Measurements from ENCODE around the gene C1orf53.

DNA sequence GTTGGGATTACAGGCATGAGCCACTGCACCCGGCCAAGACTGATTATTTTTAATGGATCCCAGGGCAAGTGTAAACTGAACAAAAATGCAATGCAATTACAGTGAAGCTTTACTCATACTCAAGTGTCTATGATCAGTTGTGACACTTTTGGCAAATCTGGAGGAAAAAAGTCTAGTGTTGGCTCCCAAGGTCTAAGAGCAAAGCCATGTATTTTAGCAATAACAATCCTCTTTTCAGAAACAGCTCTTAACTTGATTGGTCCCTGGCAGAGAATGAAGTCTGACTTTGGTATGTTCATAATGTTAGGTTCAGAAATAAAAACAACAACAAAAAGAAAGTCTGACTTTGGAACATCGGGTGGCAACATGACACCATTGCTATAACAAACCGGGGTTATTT is 40.2 kb upstream of the C1orf53 start:
- TF ChIP-seq, protein P1, sequence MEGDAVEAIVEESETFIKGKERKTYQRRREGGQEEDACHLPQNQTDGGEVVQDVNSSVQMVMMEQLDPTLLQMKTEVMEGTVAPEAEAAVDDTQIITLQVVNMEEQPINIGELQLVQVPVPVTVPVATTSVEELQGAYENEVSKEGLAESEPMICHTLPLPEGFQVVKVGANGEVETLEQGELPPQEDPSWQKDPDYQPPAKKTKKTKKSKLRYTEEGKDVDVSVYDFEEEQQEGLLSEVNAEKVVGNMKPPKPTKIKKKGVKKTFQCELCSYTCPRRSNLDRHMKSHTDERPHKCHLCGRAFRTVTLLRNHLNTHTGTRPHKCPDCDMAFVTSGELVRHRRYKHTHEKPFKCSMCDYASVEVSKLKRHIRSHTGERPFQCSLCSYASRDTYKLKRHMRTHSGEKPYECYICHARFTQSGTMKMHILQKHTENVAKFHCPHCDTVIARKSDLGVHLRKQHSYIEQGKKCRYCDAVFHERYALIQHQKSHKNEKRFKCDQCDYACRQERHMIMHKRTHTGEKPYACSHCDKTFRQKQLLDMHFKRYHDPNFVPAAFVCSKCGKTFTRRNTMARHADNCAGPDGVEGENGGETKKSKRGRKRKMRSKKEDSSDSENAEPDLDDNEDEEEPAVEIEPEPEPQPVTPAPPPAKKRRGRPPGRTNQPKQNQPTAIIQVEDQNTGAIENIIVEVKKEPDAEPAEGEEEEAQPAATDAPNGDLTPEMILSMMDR (IDR thresholded peaks at IDR 0.05; ENCODE audit: low read length) = no peak
- TF ChIP-seq EZH2 (optimal IDR thresholded peaks at IDR 0.05; ENCODE audit: low read depth, low read length) = no peak

Measured in MM.1S (cell line).